BLaER1 treated with 17β-estradiol and CSF1 and Interleukin-3, amounts not matched to agents 10 nM and 100 nM (cell line): ENCODE results near the gene NEB.
A peak's percentile ranks its signal among the peaks of the same experiment; 100 is the strongest.

ENCODE experiments used
- H3K27ac ChIP-seq, 11 experiments: shearing (Covaris generic); formaldehyde crosslinking; 2 replicates each; pipeline ENCODE4 v1.8.1; 2022
- H3K27me3 ChIP-seq, 11 experiments: shearing (Covaris generic); formaldehyde crosslinking; 2 replicates each; pipeline ENCODE4 v1.8.1; 2022
- H3K36me3 ChIP-seq, 11 experiments: shearing (Covaris generic); formaldehyde crosslinking; 2 replicates each; pipeline ENCODE4 v1.8.1; 2022
- H3K4me1 ChIP-seq, 10 experiments: shearing (Covaris generic); formaldehyde crosslinking; 2 replicates each; pipeline ENCODE4 v1.8.1; 2022
- H3K4me2 ChIP-seq, 11 experiments: shearing (Covaris generic); formaldehyde crosslinking; 2 replicates each; pipeline ENCODE4 v1.8.1; 2022
- H3K4me3 ChIP-seq, 10 experiments: shearing (Covaris generic); formaldehyde crosslinking; 2 replicates each; pipeline ENCODE4 v1.8.1; 2022
- H3K9ac ChIP-seq, 11 experiments: shearing (Covaris generic); formaldehyde crosslinking; 2 replicates each; pipeline ENCODE4 v1.8.1; 2022
- H3K9me3 ChIP-seq, 11 experiments: shearing (Covaris generic); formaldehyde crosslinking; replicated peaks in 1 of 11; 2 replicates each; pipeline ENCODE4 v1.8.1; 2022
- H4K20me1 ChIP-seq, 11 experiments: shearing (Covaris generic); formaldehyde crosslinking; 2 replicates each; pipeline ENCODE4 v1.8.1; 2022
- Cebpa-rat ChIP-seq, 11 experiments: shearing (Covaris generic); IDR thresholded peaks; 2 replicates each; pipeline ENCODE4 v1.8.1; 2022

NEB gene

DNA sequence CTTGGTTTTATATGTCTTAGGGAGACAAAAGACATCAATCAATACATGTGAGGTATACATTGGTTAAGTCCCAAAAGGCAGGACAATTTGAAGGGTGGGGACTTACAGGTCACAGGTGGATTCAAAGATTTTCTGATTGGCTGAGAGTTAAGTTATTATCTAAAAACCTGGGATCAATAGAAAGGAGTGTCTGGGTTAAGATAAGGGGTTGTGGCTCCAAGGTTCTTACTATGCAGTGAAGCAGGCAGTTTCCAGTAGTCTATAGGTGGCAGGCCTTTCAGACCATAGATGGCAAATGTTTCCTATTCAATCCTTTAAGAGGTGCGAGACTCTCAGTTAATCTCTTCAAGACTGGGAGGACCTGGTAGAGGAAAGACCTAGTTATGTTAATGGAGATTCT lies 42.1 kb upstream of the NEB start:
- Histone ChIP-seq H3K9me3 (peaks cover 0 to 12% (median 8%) of the 10 kb centered on the region in 11 experiments; a peak in 9 of 22 replicates), H3K27me3 (no peaks in the 10 kb centered on the region), H3K9ac (no peak overlapping the region), H3K4me1 (peaks cover 22 to 43% (median 31%) of the 10 kb centered on the region in 10 experiments), H3K36me3 (peaks cover 21 to 46% (median 32%) of the 10 kb centered on the region in 11 experiments), H3K27ac (no peak overlapping the region), H3K4me3 (no peak overlapping the region), H3K4me2 (no peak overlapping the region), H4K20me1 (peaks cover 0 to 3% (median 0%) of the 10 kb centered on the region in 11 experiments; a peak in 1 of 22 replicates)
- TF ChIP-seq Cebpa-rat (IDR thresholded peaks at IDR 0.05) = no peak

DNA sequence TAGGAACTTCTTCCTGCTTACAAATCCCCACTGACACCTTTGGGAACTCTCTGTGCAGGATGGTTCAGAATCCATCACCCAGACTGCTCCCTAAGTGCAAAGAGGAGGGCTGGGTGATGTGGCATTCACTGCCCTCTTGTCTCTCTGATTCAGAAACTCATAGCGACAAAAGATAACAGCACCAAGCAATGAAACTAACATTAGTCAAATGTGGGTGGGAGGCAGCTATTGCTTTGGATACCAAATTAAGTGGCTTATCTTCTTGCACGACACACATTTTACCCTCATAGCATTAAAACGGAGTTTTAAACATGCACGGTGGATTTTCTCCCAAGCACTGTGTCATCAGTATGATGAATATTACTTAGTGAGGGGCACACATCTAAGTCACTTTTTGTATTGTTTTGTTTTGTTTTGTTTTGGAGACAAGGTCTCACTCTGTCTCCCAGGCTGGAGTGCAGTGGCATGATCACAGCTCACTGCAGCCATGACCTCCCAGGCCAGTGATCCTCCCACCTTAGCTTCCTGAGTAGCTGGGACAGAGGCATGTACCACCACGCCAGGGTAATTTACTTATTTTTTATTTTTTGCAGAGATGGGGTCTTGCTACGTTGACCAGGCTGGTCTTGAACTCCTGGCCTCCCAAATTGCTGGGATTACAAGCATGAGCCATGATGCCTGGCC lies 40.9 kb upstream of the NEB start:
- peak overlapping the region in 5 of 11 experiments; percentile 26 to 42 (median 34); a peak in 4 of 22 replicates for H3K27ac ChIP-seq

DNA sequence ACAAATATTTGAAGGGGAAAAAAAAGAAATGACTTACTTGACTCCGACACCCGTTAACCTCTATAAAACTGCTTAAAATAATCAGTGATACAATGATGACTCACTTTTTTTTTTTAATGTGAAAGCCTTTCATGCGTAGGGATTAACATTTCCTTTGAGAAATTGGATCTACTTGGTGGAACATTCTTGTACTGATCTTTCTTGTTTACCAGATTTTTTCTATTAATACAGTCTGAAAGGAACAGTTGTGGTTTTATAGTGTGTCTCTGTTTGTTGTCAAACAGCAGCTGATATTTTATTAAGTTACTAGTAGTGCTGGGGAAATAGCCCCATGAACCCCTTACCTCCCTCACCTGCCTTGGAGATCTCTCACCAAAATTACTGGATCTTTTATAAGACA lies 40.2 kb upstream of the NEB start:
- H4K20me1 ChIP-seq = peaks cover 0 to 3% (median 0%) of the 10 kb centered on the region in 11 experiments; a peak in 1 of 22 replicates
- no peaks in the 10 kb centered on the region for H3K27me3 ChIP-seq
- no peak overlapping the region for H3K4me3 ChIP-seq
- H3K36me3 ChIP-seq = peaks cover 16 to 32% (median 23%) of the 10 kb centered on the region in 11 experiments; a peak in 21 of 22 replicates
- H3K9ac ChIP-seq = peak overlapping the region in 1 of 11 experiments; percentile 19; a peak in 1 of 22 replicates
- peaks cover 32 to 60% (median 43%) of the 10 kb centered on the region in 10 experiments for H3K4me1 ChIP-seq
- no peak for TF ChIP-seq Cebpa-rat (IDR thresholded peaks at IDR 0.05)
- H3K27ac ChIP-seq = peak overlapping the region in 5 of 11 experiments; percentile 26 to 42 (median 34); a peak in 4 of 22 replicates
- H3K4me2 ChIP-seq = peak overlapping the region in 10 of 11 experiments; percentile 47 to 89 (median 74); a peak in 21 of 22 replicates
- H3K9me3 ChIP-seq = peaks cover 0 to 15% (median 6%) of the 10 kb centered on the region in 11 experiments; a peak in 14 of 22 replicates

More for the DNA sequence above, 40.9 kb upstream of the NEB start:
- Histone ChIP-seq H3K4me1 (peaks cover 32 to 54% (median 42%) of the 10 kb centered on the region in 10 experiments), H3K27me3 (no peaks in the 10 kb centered on the region), H4K20me1 (peaks cover 0 to 3% (median 0%) of the 10 kb centered on the region in 11 experiments; a peak in 1 of 22 replicates), H3K4me2 (peak overlapping the region; percentile 13 to 89 (median 71); a peak in 21 of 22 replicates), H3K36me3 (peaks cover 20 to 38% (median 30%) of the 10 kb centered on the region in 11 experiments; a peak in 21 of 22 replicates), H3K9me3 (peaks cover 0 to 12% (median 8%) of the 10 kb centered on the region in 11 experiments; a peak in 10 of 22 replicates), H3K9ac (peak overlapping the region in 1 of 11 experiments; percentile 19; a peak in 1 of 22 replicates), H3K4me3 (no peak overlapping the region)
- TF ChIP-seq Cebpa-rat (IDR thresholded peaks at IDR 0.05) = no peak

DNA sequence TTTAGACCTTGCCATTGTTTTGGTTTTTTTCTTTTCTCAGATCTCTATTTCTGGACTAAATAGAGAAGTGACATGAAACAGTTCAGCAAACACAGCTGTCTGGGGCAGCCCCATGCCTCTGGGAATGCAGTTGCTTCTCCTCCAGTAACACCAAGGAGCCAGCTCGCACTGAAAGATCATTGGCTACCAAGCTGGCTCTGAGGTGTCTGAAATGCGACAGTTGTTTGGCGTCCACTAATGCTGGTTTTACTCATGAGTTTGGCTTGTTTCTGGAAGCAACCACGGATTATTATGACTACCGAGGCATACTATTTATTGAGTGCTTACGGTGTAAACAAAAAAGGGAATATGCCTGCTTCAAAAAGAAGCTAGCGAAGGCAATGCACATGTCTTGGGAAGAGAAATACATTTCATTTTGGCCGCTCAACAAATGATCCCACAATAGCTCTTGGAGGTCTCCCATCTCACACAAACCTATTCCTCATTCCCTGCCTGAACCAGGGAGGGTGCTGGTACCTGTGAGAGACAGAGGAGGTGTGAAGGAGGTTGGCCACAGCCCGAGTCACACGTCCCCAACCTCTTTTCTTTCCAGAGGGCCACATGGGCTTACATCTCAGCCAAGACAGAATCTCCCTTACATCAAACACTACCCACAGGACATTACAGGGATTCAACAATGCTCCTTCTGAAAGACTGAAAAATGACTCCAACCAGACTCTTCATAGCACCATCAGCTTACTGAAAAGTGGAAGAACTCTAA lies 37.5 kb upstream of the NEB start:
- H4K20me1 ChIP-seq = peaks cover 0 to 3% (median 0%) of the 10 kb centered on the region in 11 experiments; a peak in 1 of 22 replicates
- H3K4me2 ChIP-seq = peak overlapping the region; percentile 66 to 88 (median 80)
- TF ChIP-seq Cebpa-rat (IDR thresholded peaks at IDR 0.05) = no peak
- peaks cover 5 to 19% (median 10%) of the 10 kb centered on the region in 11 experiments; a peak in 16 of 22 replicates for H3K36me3 ChIP-seq
- H3K27ac ChIP-seq = peak overlapping the region; percentile 62 to 79 (median 69)
- 0 out of 20 replicates have a peak overlapping the region, but pooled peaks of 2 of the 10 experiments have one; percentile 10 to 29 for H3K4me3 ChIP-seq
- H3K4me1 ChIP-seq = peaks cover 45 to 73% (median 60%) of the 10 kb centered on the region in 10 experiments
- peak overlapping the region in 9 of 11 experiments; percentile 10 to 60 (median 42); a peak in 13 of 22 replicates for H3K9ac ChIP-seq
- no peaks in the 10 kb centered on the region for H3K27me3 ChIP-seq
- H3K9me3 ChIP-seq = peaks cover 0 to 9% (median 5%) of the 10 kb centered on the region in 11 experiments; a peak in 7 of 22 replicates

DNA sequence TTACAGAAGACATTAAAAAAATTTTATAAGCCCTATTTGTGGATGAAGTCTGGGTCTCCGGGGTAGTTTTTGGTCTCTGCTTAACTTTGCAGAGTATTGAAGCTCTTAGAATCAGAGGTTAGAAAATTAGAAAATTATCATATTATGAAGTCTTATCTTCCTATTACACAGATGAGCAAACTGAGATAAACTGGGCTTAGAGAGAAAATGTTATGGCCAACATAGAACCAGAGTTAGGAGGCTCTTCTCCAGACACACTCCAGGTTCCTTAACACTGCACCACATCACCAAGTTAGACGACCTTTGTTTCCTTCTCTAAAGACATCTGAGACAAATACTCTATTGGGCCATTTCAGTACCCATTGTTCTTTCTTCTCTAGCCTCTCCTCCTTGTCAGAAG lies 36.7 kb upstream of the NEB start:
- Histone ChIP-seq H3K36me3 (peaks cover 0 to 11% (median 3%) of the 10 kb centered on the region in 11 experiments; a peak in 8 of 22 replicates), H3K9ac (peak overlapping the region in 9 of 11 experiments; percentile 10 to 48 (median 42); a peak in 10 of 22 replicates), H3K27ac (peak overlapping the region; percentile 62 to 79 (median 69)), H3K9me3 (peaks cover 0 to 9% (median 5%) of the 10 kb centered on the region in 11 experiments; a peak in 7 of 22 replicates), H4K20me1 (peaks cover 0 to 3% (median 0%) of the 10 kb centered on the region in 11 experiments; a peak in 1 of 22 replicates), H3K4me3 (no peak overlapping the region), H3K4me1 (peaks cover 53 to 79% (median 68%) of the 10 kb centered on the region in 10 experiments), H3K4me2 (peak overlapping the region; percentile 66 to 88 (median 80)), H3K27me3 (no peaks in the 10 kb centered on the region)
- no peak for TF ChIP-seq Cebpa-rat (IDR thresholded peaks at IDR 0.05)

DNA sequence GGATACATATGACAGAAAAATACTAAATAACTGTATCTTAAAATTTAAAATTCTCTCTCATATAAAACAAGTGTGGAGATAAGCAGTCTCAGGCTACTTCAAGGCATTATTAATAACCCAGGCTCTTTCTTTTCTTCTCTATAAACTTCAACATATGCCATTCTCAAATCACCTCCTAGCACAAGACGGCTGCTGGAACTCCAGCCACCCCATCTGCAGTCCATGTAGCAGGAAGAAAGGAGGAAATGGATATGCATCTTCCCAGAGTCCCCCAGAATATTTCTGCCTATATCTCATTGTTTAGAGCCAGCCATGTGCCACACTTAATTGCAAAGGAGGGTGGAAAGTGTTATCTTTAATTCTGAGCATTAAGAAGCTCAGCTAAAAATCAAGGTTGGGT lies 35.3 kb upstream of the NEB start:
- Histone ChIP-seq H3K27ac (no peak overlapping the region; a peak in 1 of 22 replicates), H3K4me3 (no peak overlapping the region), H4K20me1 (peaks cover 0 to 3% (median 0%) of the 10 kb centered on the region in 11 experiments; a peak in 1 of 22 replicates), H3K4me2 (no peak overlapping the region; a peak in 1 of 22 replicates), H3K27me3 (no peaks in the 10 kb centered on the region), H3K9ac (no peak overlapping the region), H3K36me3 (0 out of 22 replicates have a peak, but pooled peaks cover 0 to 6% (median 0%) of the 10 kb centered on the region in 11 experiments), H3K9me3 (peaks cover 0 to 9% (median 5%) of the 10 kb centered on the region in 11 experiments; a peak in 7 of 22 replicates), H3K4me1 (peaks cover 50 to 80% (median 62%) of the 10 kb centered on the region in 10 experiments)
- TF ChIP-seq Cebpa-rat (IDR thresholded peaks at IDR 0.05) = no peak

DNA sequence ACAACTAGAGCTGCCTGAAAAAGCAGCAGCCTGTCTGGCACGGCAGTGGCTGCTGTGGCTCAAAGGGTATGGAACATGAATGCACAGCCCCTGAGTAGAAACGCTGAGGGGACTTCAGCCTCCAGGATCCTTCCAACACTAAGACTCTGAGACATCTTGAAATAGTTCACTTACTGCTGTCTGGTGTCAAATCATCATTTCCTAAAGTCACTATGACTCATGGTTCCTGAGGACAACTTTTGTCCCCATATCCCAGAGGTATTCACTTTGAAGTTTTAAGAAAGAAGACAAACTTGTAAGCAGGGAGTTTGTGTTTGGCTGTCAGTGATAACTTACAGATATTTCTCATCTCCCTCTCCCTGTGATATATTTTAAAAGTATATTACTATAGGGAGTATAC lies 33.3 kb upstream of the NEB start:
- peak overlapping the region in 7 of 11 experiments; percentile 12 to 50 (median 31); a peak in 10 of 22 replicates for H3K27ac ChIP-seq
- H3K9me3 ChIP-seq = peaks cover 0 to 9% (median 5%) of the 10 kb centered on the region in 11 experiments; a peak in 7 of 22 replicates
- H3K27me3 ChIP-seq = no peaks in the 10 kb centered on the region
- H3K4me3 ChIP-seq = no peak overlapping the region
- TF ChIP-seq Cebpa-rat (IDR thresholded peaks at IDR 0.05) = no peak
- H3K36me3 ChIP-seq = 0 out of 22 replicates have a peak, but pooled peaks cover 0 to 6% (median 0%) of the 10 kb centered on the region in 11 experiments
- H3K4me2 ChIP-seq = peak overlapping the region; percentile 64 to 83 (median 69)
- H3K9ac ChIP-seq = peak overlapping the region in 5 of 11 experiments; percentile 1 to 22 (median 20); a peak in 3 of 22 replicates
- H3K4me1 ChIP-seq = peaks cover 47 to 85% (median 69%) of the 10 kb centered on the region in 10 experiments
- peaks cover 0 to 3% (median 0%) of the 10 kb centered on the region in 11 experiments; a peak in 1 of 22 replicates for H4K20me1 ChIP-seq
